Muscle layer of duodenum (tissue), 2 donors: ENCODE measurements around the gene RIPOR3.
A peak's percentile ranks its signal among the peaks of the same experiment; 100 is the strongest.

Experiments used
- H3K27ac ChIP-seq: one replicate; pipeline ENCODE4 v1.7.0; 2013; ENCODE audit warnings: mild to moderate bottlenecking, low read length
- H3K27me3 ChIP-seq: one replicate; pipeline ENCODE4 v1.7.0; 2013; ENCODE audit warnings: low read depth, mild to moderate bottlenecking, control low read depth, low read length
- H3K36me3 ChIP-seq, 2 donors: one replicate each; pipeline ENCODE4 v1.7.0; 2013; ENCODE audit warnings: low read length in 2 of 2, control low read depth in 1 of 2, mild to moderate bottlenecking in 1 of 2; ENCODE audit not compliant: insufficient read depth in 2 of 2, control insufficient read depth in 1 of 2
- H3K4me1 ChIP-seq, 2 donors: one replicate each; pipeline ENCODE4 v1.7.0; 2013; ENCODE audit warnings: low read length in 2 of 2, mild to moderate bottlenecking in 2 of 2, control low read depth in 1 of 2, moderate library complexity in 1 of 2; ENCODE audit not compliant: insufficient read depth in 2 of 2, control insufficient read depth in 1 of 2
- H3K4me3 ChIP-seq, 2 donors: one replicate each; pipeline ENCODE4 v1.7.0; 2013; ENCODE audit warnings: low read length in 2 of 2, low read depth in 1 of 2, mild to moderate bottlenecking in 1 of 2
- H3K9me3 ChIP-seq, 2 donors: one replicate each; pipeline ENCODE4 v1.7.0; 2013; ENCODE audit warnings: low read length in 2 of 2, control low read depth in 1 of 2, mild to moderate bottlenecking in 1 of 2; ENCODE audit not compliant: control insufficient read depth in 1 of 2
- donor health status: healthy.

RIPOR3 gene

GRCh38 chr20:50558483-50558925, 132.8 kb downstream of the RIPOR3 start:
- Histone ChIP-seq H3K4me1 (peaks cover 0 to 30% of the 10 kb centered on the region in 2 donors), H3K36me3 (peaks cover 5 to 9% of the 10 kb centered on the region in 2 donors), H3K9me3 (no peaks in the 10 kb centered on the region), H3K27ac (no peak overlapping the region), H3K27me3 (no peaks in the 10 kb centered on the region), H3K4me3 (no peak overlapping the region)

GRCh38 chr20:50557549-50558134, 133.7 kb downstream of the RIPOR3 start:
- Histone ChIP-seq H3K4me3 (no peak overlapping the region), H3K36me3 (peaks cover 5 to 6% of the 10 kb centered on the region in 2 donors), H3K27me3 (no peaks in the 10 kb centered on the region), H3K9me3 (no peaks in the 10 kb centered on the region), H3K27ac (no peak overlapping the region), H3K4me1 (peaks cover 0 to 22% of the 10 kb centered on the region in 2 donors)

GRCh38 chr20:50555662-50556061, 135.7 kb downstream of the RIPOR3 start:
- peaks cover 4 to 16% of the 10 kb centered on the region in 2 donors for H3K4me1 ChIP-seq
- no peaks in the 10 kb centered on the region for H3K27me3 ChIP-seq
- H3K4me3 ChIP-seq: no peak overlapping the region
- no peaks in the 10 kb centered on the region for H3K9me3 ChIP-seq
- no peaks in the 10 kb centered on the region for H3K36me3 ChIP-seq
- no peak overlapping the region for H3K27ac ChIP-seq

- no peak overlapping the region for H3K4me3 ChIP-seq
- no peak overlapping the region for H3K27ac ChIP-seq
- no peaks in the 10 kb centered on the region for H3K9me3 ChIP-seq
- no peaks in the 10 kb centered on the region for H3K36me3 ChIP-seq
- H3K4me1 ChIP-seq: peaks cover 4 to 13% of the 10 kb centered on the region in 2 donors
- no peaks in the 10 kb centered on the region for H3K27me3 ChIP-seq
Observed at GRCh38 chr20:50554694-50555579, 136.4 kb downstream of the RIPOR3 start.

- no peaks in the 10 kb centered on the region for H3K27me3 ChIP-seq
- H3K36me3 ChIP-seq: peaks cover 0 to 5% of the 10 kb centered on the region in 2 donors
- H3K4me3 ChIP-seq: no peak overlapping the region
- H3K4me1 ChIP-seq: peaks cover 4 to 10% of the 10 kb centered on the region in 2 donors
- no peak overlapping the region for H3K27ac ChIP-seq
- H3K9me3 ChIP-seq: no peaks in the 10 kb centered on the region
Observed at GRCh38 chr20:50552979-50553378, 138.4 kb downstream of the RIPOR3 start.

GRCh38 chr20:50551288-50551687, 140.1 kb downstream of the RIPOR3 start:
- Histone ChIP-seq H3K27ac (no peak overlapping the region), H3K9me3 (no peaks in the 10 kb centered on the region), H3K4me3 (no peak overlapping the region), H3K36me3 (peaks cover 0 to 5% of the 10 kb centered on the region in 2 donors), H3K4me1 (peaks cover 4 to 19% of the 10 kb centered on the region in 2 donors), H3K27me3 (no peaks in the 10 kb centered on the region)

GRCh38 chr20:50550531-50550930, 140.8 kb downstream of the RIPOR3 start:
- Histone ChIP-seq H3K27me3 (no peaks in the 10 kb centered on the region), H3K4me1 (peaks cover 9 to 21% of the 10 kb centered on the region in 2 donors), H3K36me3 (peaks cover 0 to 5% of the 10 kb centered on the region in 2 donors), H3K4me3 (no peak overlapping the region), H3K9me3 (no peaks in the 10 kb centered on the region), H3K27ac (no peak overlapping the region)

GRCh38 chr20:50548396-50548795, 142.9 kb downstream of the RIPOR3 start:
- Histone ChIP-seq H3K4me1 (peaks cover 9 to 24% of the 10 kb centered on the region in 2 donors), H3K27me3 (no peaks in the 10 kb centered on the region), H3K27ac (no peak overlapping the region), H3K4me3 (no peak overlapping the region), H3K9me3 (no peaks in the 10 kb centered on the region), H3K36me3 (peaks cover 0 to 5% of the 10 kb centered on the region in 2 donors)

GRCh38 chr20:50547964-50548363, 143.4 kb downstream of the RIPOR3 start:
- H3K27me3 ChIP-seq: no peaks in the 10 kb centered on the region
- H3K27ac ChIP-seq: no peak overlapping the region
- H3K4me3 ChIP-seq: no peak overlapping the region
- H3K4me1 ChIP-seq: peaks cover 9 to 25% of the 10 kb centered on the region in 2 donors
- H3K36me3 ChIP-seq: peaks cover 0 to 5% of the 10 kb centered on the region in 2 donors
- no peaks in the 10 kb centered on the region for H3K9me3 ChIP-seq

GRCh38 chr20:50546729-50547314, 144.5 kb downstream of the RIPOR3 start:
- peaks cover 0 to 5% of the 10 kb centered on the region in 2 donors for H3K36me3 ChIP-seq
- peaks cover 9 to 29% of the 10 kb centered on the region in 2 donors for H3K4me1 ChIP-seq
- peak overlapping the region in 1 of 2 donors; percentile 2 for H3K4me3 ChIP-seq
- H3K27ac ChIP-seq: no peak overlapping the region
- H3K27me3 ChIP-seq: no peaks in the 10 kb centered on the region
- no peaks in the 10 kb centered on the region for H3K9me3 ChIP-seq

- peaks cover 0 to 5% of the 10 kb centered on the region in 2 donors for H3K36me3 ChIP-seq
- no peak overlapping the region for H3K4me3 ChIP-seq
- no peak overlapping the region for H3K27ac ChIP-seq
- no peaks in the 10 kb centered on the region for H3K9me3 ChIP-seq
- peaks cover 6 to 32% of the 10 kb centered on the region in 2 donors for H3K4me1 ChIP-seq
- H3K27me3 ChIP-seq: no peaks in the 10 kb centered on the region
Observed at GRCh38 chr20:50545126-50545525, 146.2 kb downstream of the RIPOR3 start.
